GM03348 (cell line): Measurements from ENCODE around the gene RASL10A.

Experiments
- DNase-seq: peaks from one replicate; pipeline ENCODE4 v3.0.0; 2012; ENCODE audit warnings: low spot score

Gene RASL10A

DNA sequence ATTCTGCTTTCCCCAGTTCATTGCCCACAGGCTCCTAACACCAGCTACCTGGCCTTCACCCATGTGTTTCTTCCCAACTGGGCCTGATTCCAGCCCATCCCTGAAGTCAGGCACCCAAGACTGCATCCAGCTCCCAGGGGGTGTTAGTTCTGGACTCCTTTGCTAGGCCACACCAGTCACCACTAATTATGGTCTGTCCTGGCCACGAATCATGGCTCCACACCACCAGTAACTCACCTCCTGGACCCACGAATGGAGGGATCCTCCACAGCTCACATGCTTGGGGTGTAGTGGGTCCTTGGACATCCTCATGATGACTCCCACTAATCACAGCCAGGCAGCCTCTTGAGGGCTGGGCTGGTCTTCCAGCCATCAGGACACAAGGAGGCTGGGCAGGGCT, 3.6 kb upstream of the RASL10A start:
- no peak for DNase-seq

DNA sequence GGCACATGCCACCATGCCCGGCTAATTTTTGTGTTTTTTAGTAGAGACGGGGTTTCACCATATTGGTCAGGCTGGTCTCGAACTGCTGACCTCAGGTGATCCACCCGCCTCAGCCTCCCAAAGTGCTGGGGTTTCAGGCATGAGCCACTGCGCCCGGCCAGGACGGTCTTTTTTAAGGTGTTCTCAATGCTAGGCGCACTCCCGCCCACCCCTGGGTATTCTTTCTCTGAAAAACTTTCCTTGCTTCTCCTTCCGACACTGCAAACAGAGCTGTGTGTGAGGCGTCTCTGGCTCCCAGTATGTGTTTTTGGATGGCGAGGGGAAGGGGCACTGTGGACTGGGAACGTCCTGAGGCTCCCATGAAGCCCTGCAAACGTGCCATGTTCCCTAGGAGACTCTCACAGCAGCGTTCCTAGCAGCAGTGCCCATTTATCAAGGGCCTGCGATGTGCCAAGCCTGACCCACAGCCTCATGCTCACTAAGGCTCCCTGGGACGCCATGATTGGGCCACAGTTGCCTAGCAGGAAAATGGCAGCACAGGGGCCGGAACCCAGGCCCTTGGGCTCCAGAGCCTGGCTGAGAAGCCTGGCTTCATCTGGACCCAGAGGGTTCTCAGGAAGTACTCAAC, 2.4 kb upstream of the RASL10A start:
- no peak for DNase-seq

DNA sequence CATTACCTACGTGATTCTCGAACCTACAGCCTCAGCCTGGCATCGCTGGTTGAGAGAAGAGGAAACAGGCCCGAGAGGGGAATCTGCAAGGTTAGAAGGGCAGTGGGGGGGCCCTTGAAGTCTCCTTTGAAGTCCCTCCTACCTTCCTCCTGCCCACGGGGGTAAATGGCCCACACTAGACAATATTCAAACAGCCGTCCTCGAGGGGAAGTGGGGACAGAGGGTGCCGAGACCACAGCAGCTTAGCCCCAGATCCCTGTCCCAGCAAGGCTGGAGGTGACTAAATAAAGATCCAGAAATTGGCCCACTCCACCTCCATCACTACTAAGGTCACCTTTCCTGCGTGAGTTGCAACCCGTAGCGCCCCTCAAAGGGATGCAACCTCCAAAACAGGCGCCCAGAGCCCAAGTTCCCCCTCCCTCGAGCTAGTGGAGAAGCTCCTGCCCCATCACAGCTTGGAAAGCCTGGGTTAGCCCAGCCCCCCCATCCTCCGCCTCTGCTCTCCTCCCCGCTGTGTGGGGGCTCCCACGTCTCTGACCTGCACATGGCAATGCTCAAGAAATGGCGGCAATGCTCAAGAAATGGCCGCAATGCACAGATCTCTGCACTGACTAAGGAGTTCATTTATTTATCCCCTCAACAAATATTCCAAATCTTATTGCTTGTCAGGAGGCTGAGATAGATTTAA, 788 bp upstream of the RASL10A start:
- no peak for DNase-seq

DNA sequence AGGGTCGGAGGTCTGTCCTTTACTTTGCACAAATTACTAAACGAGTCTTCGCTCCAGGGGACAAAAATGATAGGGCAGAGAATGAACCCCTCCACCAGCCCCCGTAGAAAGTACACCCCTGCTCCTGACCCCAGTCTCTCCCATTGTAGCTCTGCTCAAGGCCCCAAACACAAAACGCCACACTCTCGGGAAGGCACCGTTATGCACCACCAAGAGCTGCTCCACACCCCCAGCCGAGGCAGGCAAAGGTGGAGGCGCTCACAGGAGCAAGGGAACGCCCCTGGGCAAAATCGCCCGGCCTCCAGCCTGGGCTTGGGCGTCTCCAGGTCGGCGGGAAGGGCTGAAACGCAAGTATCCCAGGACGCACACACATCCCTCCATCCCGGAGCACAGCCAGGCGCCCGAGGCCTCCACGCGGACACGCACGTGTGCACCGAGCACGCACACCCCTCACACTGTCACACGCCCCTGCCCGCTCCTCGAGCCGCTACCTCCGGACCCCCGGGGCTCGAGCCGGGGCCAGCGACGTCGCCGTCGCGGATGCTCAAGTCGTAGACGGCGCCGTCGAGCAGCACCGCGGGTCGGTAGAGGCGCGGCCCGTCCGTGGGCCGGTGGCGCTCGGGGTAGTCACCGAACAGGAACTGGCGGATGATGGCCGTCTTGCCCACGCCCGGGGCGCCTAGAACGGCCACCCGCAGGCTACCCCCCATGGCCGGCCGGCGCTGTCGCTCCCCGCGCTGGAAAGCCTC, 786 bp downstream of the RASL10A start:
- DNase-seq: no peak

DNA sequence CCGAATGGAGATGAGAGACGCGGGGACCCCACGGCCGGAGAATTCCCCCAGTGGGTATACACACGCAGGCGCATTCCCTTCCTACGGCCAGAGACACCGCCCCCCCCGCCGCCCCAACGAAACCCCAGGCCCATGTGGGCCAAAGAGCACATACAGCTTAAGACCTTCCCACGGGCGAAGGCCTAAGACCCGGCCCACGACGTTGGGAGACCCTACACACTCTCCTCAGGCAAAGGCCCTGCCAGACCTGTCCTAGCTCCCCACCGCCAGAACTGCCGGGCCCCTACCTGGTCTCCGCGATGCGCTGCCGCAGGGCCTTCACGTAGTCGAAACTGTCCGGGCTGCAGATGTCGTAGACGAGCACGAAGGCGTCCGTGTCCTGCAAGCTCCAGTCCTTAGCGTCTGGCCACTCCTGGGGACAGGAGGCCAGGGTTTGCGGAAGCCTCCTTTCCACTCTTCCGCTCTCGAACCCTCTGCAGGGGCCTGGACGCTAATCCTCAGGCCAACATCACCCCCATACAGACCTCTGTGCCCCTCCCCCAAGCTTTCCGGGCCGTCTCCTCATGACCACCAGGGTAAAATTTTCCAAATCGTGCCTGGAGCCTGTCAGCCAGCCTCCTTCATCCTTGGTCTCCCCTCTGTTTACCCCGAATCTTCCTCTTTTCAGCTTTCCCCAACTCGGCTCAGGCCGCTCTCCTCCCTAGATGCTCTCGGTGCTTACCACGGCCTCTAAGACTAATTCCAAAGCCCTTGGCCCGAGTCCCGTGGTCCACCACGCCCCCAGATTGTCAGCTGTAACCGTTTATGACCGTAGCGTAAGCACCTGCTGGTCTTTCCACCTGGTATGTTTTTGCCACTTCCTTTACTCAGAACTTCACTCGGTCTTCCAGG, 1.7 kb downstream of the RASL10A start:
- DNase-seq: no peak

DNA sequence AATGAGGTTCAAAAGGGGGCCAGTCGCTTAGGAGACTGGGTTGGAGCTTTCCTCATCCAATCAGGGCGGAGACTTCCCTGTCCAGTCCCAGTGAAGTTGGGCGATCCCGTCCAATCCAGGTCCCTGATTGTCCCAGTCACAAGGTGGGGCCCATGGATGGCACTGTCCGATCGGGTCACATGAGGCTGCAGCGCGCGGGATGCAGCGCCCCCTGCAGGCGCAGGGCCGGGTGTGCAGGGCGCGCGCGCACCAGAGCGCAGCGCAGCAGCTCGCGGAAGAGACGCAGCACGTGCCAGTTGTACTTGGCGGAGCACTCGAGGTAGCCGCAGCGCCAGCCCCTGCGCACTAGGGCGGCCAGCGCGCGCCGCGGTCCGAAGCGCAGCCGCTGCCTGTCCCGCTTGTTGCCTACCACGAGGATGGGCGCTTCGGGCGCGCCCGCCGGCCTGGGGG, 2.3 kb downstream of the RASL10A start:
- DNase-seq: peak; percentile 49

DNA sequence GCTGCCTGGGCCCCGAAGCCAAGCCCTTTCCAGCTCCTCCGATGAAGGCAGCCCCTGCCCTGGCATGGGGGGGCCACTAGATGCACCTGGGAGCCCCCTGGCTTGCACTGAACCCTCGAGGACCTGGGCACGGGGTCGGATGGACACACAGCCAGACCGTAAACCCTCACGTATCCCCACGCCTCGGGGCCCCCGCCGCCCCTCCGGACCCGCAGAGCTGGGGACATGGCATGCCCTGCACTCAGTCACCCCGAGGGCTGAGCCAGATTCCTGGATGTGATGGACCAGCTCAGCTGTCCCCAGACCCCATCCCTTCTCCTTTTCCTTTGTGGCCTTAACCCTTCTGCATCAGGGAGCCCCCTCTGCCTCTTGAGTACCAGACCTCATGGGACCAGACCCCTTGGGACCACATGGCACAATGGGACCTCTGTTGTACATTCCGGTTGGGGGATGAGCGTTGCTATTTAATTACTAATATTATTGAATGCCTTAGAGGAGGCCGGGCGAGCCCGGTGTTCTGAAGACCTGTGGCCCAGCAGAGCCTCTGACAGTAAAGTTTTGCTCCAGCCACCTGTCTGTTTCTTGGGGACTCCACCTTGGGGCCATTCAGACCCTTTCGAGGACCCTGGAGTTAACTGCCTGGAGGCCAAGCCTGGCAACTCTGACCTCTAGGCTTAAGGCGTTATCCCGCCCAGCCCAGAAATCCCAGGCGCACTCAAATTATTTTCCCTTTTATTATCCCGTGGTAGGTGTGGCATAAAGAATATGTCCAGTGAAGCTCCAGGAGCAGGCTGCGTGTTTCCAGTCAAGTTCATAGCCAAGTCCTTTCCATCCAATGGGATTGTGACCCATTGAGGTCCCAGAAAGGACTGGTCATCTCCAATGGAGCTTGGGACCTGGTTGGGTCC, 3.0 kb downstream of the RASL10A start:
- no peak for DNase-seq

DNA sequence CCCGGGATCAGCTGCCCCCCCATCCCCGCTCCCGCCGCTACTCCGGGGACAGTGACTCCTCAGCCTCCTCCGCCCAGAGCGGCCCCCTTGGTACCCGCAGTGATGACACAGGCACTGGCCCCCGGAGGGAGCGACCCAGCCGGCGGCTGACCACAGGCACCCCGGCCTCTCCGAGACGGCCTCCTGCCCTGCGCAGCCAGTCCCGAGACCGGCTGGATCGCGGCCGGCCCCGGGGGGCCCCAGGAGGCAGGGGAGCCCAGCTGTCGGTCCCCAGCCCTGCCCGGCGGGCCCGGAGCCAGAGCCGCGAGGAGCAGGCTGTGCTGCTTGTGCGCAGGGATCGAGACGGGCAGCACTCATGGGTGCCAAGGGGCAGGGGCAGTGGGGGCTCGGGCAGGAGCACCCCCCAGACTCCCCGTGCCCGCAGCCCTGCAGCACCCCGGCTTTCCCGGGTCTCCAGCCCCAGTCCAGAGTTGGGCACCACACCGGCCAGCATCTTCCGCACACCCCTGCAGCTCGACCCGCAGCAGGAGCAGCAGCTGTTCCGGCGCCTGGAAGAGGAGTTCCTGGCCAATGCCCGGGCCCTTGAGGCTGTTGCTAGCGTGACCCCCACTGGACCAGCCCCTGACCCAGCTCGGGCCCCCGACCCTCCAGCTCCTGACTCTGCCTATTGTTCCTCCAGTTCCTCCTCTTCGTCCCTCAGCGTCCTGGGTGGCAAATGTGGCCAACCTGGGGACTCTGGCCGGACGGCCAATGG, 3.9 kb downstream of the RASL10A start:
- DNase-seq: peak; percentile 27

DNA sequence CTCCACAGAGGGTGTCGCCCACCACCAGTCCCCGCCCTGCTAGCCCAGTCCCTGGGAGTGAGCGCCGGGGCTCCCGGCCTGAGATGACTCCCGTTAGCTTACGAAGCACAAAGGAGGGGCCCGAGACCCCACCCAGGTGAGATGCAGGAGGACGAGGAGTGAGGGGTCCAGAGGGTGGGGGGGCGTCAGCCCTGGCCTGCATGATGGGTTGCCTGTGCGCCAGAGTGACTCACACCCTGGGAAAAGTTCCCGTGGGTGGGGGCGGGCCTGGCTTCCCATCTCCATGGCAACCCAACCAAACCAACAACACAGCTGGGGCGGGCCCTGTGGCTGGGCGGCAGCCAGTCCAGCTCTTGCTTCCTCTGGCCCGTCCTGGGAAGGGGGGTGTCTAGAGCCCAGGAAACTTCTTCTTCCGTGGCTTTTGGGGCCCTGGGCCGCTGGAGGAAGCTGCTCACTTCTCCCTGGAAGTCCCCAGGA, 4.6 kb downstream of the RASL10A start:
- DNase-seq: peak; percentile 99

DNA sequence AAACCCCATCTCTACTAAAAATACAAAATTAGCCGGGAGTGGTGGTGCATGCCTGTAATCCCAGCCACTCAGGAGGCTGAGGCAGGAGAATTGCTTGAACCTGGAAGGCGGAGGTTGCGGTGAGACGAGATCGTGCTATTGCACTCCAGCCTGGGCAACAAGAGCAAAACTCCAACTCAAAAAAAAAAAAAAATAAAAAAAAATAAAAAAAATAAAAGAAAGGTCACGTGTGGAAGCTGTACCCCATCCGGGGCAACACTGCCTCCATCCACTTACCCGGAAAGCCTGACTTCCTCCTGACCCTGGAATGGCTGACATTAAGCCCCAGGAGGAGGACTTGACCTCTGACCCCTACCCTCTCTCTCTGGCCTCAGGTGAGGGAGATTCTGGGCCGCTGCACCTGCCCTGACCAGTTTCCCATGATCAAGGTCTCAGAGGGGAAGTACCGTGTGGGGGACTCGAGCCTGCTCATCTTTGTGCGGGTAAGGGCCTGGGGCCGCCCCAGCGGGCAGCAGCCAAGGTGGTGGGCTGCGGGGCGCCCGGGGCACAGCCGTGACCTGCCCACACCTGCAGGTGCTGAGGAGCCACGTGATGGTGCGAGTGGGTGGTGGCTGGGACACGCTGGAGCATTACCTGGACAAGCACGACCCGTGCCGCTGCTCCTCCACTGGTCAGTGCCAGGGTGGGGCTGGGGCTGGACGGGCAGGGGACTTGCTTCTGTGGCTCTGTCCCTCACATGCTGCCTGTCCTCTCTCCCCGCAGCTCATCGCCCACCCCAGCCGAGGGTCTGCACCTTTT, 5.2 kb downstream of the RASL10A start:
- no peak for DNase-seq

DNA sequence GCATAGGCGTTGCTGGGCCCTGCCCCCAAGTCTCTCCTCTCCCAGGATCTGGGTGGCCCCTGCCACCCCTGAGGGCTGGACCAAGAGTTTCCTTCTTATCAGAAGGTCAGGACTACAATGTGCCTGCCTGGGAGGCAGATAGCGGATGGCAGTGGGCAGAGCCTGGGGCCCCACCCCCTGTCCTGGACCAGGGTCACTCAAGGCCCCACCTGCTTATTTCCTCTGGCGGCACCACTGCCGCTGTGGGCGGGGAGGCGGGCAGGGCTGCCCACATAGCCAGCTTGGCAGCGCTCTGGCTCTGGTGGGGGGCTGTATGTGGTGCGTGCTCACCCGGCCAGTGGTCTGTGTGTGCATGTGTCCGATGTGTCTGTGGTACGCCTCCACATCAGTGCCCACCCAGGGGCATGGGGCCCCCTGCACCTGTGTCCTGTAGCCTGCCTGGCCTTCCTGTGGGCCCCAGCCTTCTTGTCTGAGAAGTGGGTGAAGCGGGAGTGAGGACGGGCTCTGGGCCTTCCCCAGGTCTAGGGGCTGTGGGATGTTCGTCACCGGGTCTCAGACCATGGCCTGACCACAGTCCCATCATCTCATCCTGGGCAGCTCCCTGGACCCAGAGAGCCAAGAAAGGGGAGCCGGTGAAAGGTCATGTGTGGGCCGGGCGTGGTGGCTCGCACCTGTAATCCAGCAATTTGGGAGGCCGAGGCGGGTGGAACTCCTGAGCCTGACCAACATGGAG, 6.0 kb downstream of the RASL10A start:
- DNase-seq: peak; percentile 17

DNA sequence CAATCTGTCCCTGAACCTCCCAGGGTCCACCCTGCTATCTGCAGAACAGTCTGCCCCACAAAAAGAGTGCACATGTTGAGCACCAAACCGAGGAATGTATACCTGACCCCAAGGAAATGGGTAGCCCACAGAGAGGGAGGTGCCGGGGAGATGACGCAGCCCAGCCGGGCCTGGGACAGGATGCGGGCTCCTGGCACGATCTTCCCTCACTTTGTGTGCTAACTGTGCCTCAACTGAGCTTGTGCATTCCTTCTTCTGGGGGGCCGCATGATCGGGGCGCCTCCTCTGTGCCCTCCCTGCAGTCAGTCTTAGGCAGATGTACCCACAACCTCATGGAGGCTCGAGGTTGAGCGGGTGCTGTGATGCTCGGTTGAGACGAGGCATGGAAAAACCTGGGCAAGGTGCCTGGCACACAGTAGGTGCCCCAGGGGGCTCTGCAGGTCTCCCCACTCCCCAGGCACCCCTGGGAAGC, 6.7 kb downstream of the RASL10A start:
- DNase-seq: peak; percentile 79

DNA sequence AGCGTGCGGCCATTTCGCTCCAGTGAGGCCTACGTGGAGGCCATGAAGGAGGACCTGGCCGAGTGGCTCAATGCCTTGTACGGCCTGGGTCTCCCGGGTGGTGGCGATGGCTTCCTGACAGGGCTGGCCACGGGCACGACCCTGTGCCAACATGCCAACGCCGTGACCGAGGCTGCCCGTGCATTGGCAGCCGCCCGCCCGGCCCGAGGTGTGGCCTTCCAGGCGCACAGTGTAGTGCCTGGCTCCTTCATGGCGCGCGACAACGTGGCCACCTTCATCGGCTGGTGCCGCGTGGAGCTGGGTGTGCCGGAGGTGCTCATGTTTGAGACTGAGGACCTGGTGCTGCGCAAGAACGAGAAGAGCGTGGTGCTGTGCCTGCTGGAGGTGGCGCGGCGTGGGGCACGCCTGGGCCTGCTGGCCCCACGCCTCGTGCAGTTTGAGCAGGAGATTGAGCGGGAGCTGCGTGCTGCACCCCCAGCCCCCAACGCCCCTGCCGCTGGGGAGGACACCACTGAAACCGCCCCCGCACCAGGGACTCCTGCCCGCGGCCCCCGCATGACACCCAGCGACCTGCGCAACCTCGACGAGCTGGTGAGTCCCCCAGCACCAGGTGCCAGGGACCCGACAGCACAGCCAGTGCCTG, 7.2 kb downstream of the RASL10A start:
- no peak for DNase-seq

DNA sequence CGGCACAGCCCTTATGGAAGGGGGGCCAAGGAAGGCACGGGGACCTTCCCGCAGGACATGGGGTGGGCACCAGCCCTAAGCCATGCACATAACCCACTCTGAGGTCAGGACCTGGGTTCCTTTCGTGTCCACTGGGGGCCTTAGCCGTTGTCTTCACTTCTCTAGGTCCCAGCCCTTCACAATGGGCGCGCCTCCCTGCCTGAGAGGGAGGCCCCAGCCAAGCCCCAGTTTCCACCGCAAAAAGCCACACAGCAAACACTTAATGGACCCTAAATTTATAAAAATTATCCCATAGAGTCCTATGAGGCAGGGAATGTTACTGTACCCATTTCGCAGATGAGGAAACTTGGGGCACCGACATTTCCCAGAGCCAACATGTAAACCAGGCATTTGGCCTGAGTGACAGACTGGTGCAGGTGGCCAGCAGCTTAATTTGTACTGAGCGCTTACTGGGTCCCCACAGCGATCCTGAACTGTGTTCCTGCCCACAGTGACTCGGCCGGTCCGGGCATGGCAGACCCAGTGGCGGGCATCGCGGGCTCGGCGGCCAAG, 7.8 kb downstream of the RASL10A start:
- DNase-seq: peak; percentile 46

DNA sequence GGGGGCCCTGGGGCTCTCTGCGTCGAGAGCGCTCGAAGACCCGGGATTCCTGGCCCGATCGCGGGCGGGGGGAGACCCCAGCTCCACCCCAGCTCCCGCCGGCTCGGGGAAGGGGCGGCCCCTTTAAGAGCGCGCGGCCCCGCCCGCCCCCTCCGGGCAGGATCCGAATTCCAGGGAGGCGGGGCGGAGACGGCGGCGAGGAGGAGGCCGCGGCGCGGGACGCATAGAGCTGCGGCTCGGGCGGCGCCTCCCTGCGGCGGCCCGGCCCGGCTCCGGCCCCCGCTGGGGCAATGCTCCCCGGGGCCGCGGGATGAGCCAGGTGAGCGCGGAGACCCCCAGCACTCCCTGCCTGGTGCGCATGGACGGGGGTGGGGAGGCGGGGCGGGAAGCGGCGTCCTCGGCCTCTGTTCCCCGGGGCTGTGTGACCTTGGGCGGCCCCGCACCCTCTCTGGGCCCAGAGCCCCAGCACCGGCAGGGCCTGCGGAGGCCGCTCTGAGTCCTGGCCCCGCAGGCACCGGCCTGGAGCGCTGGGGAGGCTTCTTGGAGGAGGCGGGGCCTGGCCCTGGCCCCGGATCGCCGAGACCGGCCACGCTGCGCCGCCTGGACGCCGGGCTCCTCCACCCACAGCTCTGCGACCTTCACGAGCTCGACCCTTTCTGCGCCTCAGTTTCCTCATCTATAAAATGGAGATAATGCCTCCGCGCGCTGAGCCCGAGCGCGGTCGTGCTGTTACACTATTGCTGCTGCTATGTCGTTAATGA, 8.5 kb downstream of the RASL10A start:
- DNase-seq: peak; percentile 95

DNA sequence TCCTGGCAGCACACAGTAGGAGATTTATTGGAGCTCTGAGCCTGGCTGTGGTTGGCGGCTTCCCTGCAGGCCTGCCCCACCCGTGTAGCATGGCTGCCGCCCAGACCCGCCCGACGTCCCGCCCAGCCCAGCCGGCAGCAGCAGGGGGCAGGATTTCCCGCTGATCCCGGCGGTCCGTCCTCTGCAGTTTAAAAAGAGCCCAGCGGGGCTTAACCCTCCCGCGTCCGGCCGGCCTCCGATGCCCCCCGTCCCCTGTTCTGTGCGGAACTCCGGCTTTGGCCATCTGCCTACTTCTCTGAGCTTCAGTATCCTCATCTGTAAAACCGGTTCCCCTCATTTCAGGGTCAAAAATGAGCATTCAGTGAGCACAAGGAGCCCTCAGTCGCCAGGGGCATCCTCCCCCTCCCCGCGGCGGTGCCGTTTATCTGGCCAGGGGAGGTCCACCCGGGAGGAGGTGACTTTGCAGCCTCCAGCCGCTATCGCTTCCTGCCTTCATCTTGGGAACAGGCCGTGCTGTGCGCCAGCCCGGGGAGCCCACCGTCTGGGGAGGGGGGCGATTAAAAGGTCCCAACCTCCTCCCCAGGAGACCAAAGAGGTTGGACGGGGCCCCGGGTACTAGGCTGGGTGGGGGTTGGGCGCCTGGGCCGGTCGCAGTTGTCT, 9.2 kb downstream of the RASL10A start, which contains the start of gene GAS2L1:
TSS of gene GAS2L1 (plus strand) at position 476 of the 660 bp plus-strand sequence. CDS start 1,456 bp downstream, outside the sequence.
- peak; percentile 97 for DNase-seq
